Measurements from ENCODE around the gene NUDCD3.

DNA sequence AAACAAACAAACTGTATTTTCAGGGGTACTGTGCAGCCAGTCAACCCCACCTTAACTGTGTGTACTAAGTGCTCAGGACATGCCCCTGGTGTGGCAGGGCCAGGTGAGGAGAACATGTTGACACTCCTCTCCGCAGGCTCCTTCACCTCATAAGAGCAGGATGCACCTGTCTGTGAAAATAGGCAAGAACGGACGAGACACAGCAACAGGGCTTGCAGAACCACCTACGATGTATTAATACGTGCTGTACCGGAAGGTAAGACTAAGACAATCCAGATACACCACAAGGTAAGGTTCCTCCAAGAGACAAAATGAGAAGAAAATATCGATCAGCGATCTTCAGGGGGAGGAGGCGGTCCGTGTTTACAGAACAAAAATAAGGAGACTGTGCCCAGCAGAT lies 99.3 kb downstream of the NUDCD3 start:
- no peak for TF ChIP-seq CTCF (IDR thresholded peaks at IDR 0.05)
- TF ChIP-seq POLR2AphosphoS5 (IDR thresholded peaks at IDR 0.05), result no peak
